Endothelial cell of umbilical vein (primary cell): ENCODE data around the gene ATP6V1G2. TPM values are rescaled to one million over a fixed set of nuclear protein-coding genes. Genes with fewer than 3 reads are reported as not detected.
A peak's percentile ranks its signal among the peaks of the same experiment; 100 is the strongest.

Source experiments
- BruUV-seq: library from RNA; stranded (reverse); fragments of 400-500 nt; replicated peaks from 2 replicates; lab custom pipeline; 2021; lab: Mats Ljungman, UMichigan
- CTCF ChIA-PET: fragments of 300-600, 350-600 bp; sonication (Branson Sonifier 250); formaldehyde crosslinking; loops from one replicate; lab custom pipeline; 2021; ENCODE audit warnings: antibody characterized with exemption, inconsistent platforms; lab: Charles Lee
- POLR2A ChIA-PET: fragments of 300-600, 350-600 bp; sonication (Branson Sonifier 250); formaldehyde crosslinking; loops from one replicate; lab custom pipeline; 2021; ENCODE audit warnings: antibody characterized with exemption, inconsistent platforms; lab: Charles Lee
- DNase-seq: peaks from one replicate; pipeline ENCODE4 v3.0.0-alpha.2; 2011; ENCODE audit warnings: low read depth, low spot score
- FAIRE-seq: peaks from 2 replicates; lab custom pipeline; 2011; peaks lifted over from hg19 to GRCh38; lab: Jason Lieb, UNC
- H2AFZ ChIP-seq: 2 replicates; pipeline ENCODE4 v1.6.0; 2012; ENCODE audit warnings: low read depth, low read length, control low read depth, inconsistent platforms
- H3K27ac ChIP-seq: 2 replicates; pipeline ENCODE4 v1.5.1; 2011; ENCODE audit warnings: low read depth, mild to moderate bottlenecking, control low read depth, low read length, moderate library complexity; ENCODE audit not compliant: insufficient read depth
- H3K27me3 ChIP-seq, 2 experiments: 2 replicates each; pipeline versions ENCODE4 v1.6.0 to v1.6.1; 2011; ENCODE audit warnings: low read length in 2 of 2, mixed read lengths in 1 of 2; ENCODE audit not compliant: control insufficient read depth in 2 of 2, insufficient read depth in 2 of 2
- H3K36me3 ChIP-seq, 2 experiments: 2 replicates in 1 of 2; 3 replicates in 1 of 2; pipeline ENCODE4 v1.5.1; 2011; ENCODE audit warnings: low read length in 2 of 2, mild to moderate bottlenecking in 1 of 2, moderate library complexity in 1 of 2; ENCODE audit not compliant: control insufficient read depth in 2 of 2, insufficient read depth in 2 of 2; ENCODE audit errors: extremely low read depth in 1 of 2
- H3K4me1 ChIP-seq: 3 replicates; pipeline ENCODE4 v1.5.1; 2011; ENCODE audit warnings: mild to moderate bottlenecking, low read length; ENCODE audit not compliant: control insufficient read depth, insufficient read depth; ENCODE audit errors: extremely low read depth
- H3K4me2 ChIP-seq: 2 replicates; pipeline ENCODE4 v1.6.1; 2011; ENCODE audit warnings: low read length, control low read depth, mixed read lengths; ENCODE audit not compliant: insufficient read depth
- H3K4me3 ChIP-seq, 3 experiments: fragments of 200-600 bp in 1 of 3; sonication (generic), shearing (Covaris generic) in 1 of 3; replicated peaks in 1 of 3; 2 replicates each; pipeline ENCODE4 v1.5.1; 2011 to 2016; ENCODE audit warnings: control low read depth in 3 of 3, low read length in 3 of 3, mild to moderate bottlenecking in 2 of 3, inconsistent platforms in 1 of 3, low read depth in 1 of 3, moderate library complexity in 1 of 3; ENCODE audit not compliant: insufficient read depth in 1 of 3
- H3K79me2 ChIP-seq: 2 replicates; pipeline ENCODE4 v1.6.0; 2012; ENCODE audit warnings: low read length, inconsistent platforms; ENCODE audit not compliant: control insufficient read depth, insufficient read depth
- H3K9ac ChIP-seq: replicated peaks from 2 replicates; pipeline ENCODE3; 2011; ENCODE audit warnings: low read length, control low read depth; ENCODE audit not compliant: insufficient read depth; ENCODE audit errors: extremely low read depth
- H3K9me1 ChIP-seq: replicated peaks from 3 replicates; pipeline ENCODE4 v1.6.0; 2011; ENCODE audit warnings: mild to moderate bottlenecking, low read length; ENCODE audit not compliant: control insufficient read depth, insufficient read depth; ENCODE audit errors: extremely low read depth
- H3K9me3 ChIP-seq: replicated peaks from 2 replicates; pipeline ENCODE4 v1.5.1; 2012; ENCODE audit warnings: low read length, inconsistent platforms; ENCODE audit not compliant: control insufficient read depth, insufficient read depth
- H4K20me1 ChIP-seq: replicated peaks from 2 replicates; pipeline ENCODE3; 2011; ENCODE audit warnings: mild to moderate bottlenecking, low read length; ENCODE audit not compliant: control insufficient read depth, insufficient read depth; ENCODE audit errors: extremely low read depth
- EZH2 ChIP-seq: IDR thresholded peaks from 2 replicates; pipeline ENCODE4 v1.6.1; 2012; ENCODE audit warnings: borderline replicate concordance, low read depth, mild to moderate bottlenecking, moderate library complexity, low read length, inconsistent platforms; ENCODE audit not compliant: severe bottlenecking
- FOS ChIP-seq: IDR thresholded peaks from 2 replicates; pipeline ENCODE4 v1.6.1; 2011; ENCODE audit warnings: mild to moderate bottlenecking, low read length, moderate library complexity, borderline replicate concordance; ENCODE audit not compliant: insufficient read depth
- GATA2 ChIP-seq: IDR thresholded peaks from 2 replicates; pipeline ENCODE4 v1.7.0; 2011; ENCODE audit warnings: low read depth, mild to moderate bottlenecking, moderate library complexity, mixed read lengths, low read length; ENCODE audit not compliant: insufficient read length, insufficient read depth
- JUN ChIP-seq: IDR thresholded peaks from 2 replicates; pipeline ENCODE4 v1.6.1; 2011; ENCODE audit warnings: borderline replicate concordance, low read depth; ENCODE audit not compliant: insufficient read length, insufficient read depth
- MYC ChIP-seq: IDR thresholded peaks from one replicate; pipeline ENCODE4 v1.6.1; 2011; ENCODE audit warnings: mild to moderate bottlenecking, low read depth, low read length
- POLR2A ChIP-seq: IDR thresholded peaks from 2 replicates; pipeline ENCODE4 v1.6.1; 2012; ENCODE audit warnings: low read depth, mild to moderate bottlenecking, control low read depth, low read length
- POLR2AphosphoS5 ChIP-seq: IDR thresholded peaks from 2 replicates; pipeline ENCODE4 v1.6.1; 2012; ENCODE audit warnings: low read depth, mild to moderate bottlenecking, control low read depth, low read length, moderate library complexity; ENCODE audit not compliant: insufficient read depth
- dilution Hi-C: fragments of 300-500 bp; cut with MboI; formaldehyde crosslinking; loops from one replicate; pipeline ENCODE4 v1.15.0; 2019; ENCODE audit warnings: low sequenced_read_pairs; ENCODE audit not compliant: extremely low pct_ligation_motif_present
- intact Hi-C: fragments of 100-400 bp; cut with micrococcal nuclease; formaldehyde crosslinking; loops from one replicate; pipeline ENCODE4 v1.10.0; 2022
- polyA plus RNA-seq, 4 experiments: library from polyadenylated mRNA; depleted of rRNA in 3 of 4; stranded (reverse) in 3 of 4; unstranded in 1 of 4; fragments of >200 nt; gene quantifications; 2 replicates each; pipeline versions ENCODE4 v1.2.1 to v1.2.3, GENCODE V29; 2011 to 2012; ENCODE audit warnings: missing spikeins in 1 of 4
- total RNA-seq: library from RNA; stranded (reverse); gene quantifications from 2 replicates; pipeline ENCODE4 v1.2.3, GENCODE V29; 2021
- TF ChIP-seq, protein P1 (sequence below), 2 donors: IDR thresholded peaks; 1 replicate in 1 of 2; 2 replicates in 1 of 2; pipeline ENCODE4 v1.5.1; 2011; ENCODE audit warnings: low read length in 2 of 2, mild to moderate bottlenecking in 2 of 2, moderate library complexity in 2 of 2, control low read depth in 1 of 2, inconsistent platforms in 1 of 2, low read depth in 1 of 2; ENCODE audit not compliant: insufficient read depth in 1 of 2; ENCODE audit errors: extremely low read depth in 1 of 2
- TF ChIP-seq, protein P2 (sequence below): IDR thresholded peaks from 2 replicates; pipeline ENCODE4 v1.6.1; 2011; ENCODE audit not compliant: insufficient read depth, insufficient read length

The ATP6V1G2 gene
- total and polyA plus RNA-seq, 2 donors (not counting 3 experiments of a cell fraction or from before 2014, with no cell fraction given) = 0.70 to 0.84 TPM

DNA sequence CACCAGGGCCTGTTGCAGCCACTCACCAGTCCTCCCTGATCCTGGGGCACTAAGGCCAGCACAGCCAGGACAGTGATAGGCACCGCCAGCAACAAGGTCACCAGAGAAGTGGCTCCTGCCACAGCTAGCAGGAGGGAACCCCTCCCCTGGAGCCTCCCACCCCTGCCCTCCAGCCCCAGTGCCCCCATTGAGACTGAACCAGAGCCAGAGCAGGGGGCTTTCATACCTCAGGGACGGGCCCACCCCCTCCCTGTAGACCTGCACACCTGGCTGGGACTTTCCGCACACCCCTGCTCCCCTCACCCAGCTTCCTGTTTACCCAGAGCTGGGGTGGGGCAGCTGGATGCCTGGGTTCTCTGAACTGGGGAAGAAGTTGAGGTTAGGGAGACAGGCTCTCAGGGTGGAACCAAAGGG, 35.8 kb upstream of the ATP6V1G2 start, which contains the start of gene LTB:
TSS of gene LTB (minus strand) at position 195 of the 414 bp plus-strand sequence. CDS start at position 188, 7 bp downstream.
- Histone ChIP-seq H3K27ac (peak within 1 kb of the TSS; percentile 55), H3K79me2 (peaks cover 10% of the 10 kb centered on the region), H4K20me1 (no peaks in the 10 kb centered on the region), H3K36me3 (no peaks in the 10 kb centered on the region), H2AFZ (peak within 1 kb of the TSS; percentile 40), H3K4me3 (peak within 1 kb of the TSS; percentile 56 to 71 (median 70)), H3K27me3 (no peaks in the 10 kb centered on the region), H3K4me1 (peaks cover 16% of the 10 kb centered on the region), H3K9ac (peak within 1 kb of the TSS; percentile 71), H3K9me3 (no peaks in the 10 kb centered on the region), H3K9me1 (no peaks in the 10 kb centered on the region), H3K4me2 (peak within 1 kb of the TSS; percentile 78)
- POLR2A ChIA-PET = no interaction called here
- TF ChIP-seq FOS = no peak
- TF ChIP-seq, protein P1, sequence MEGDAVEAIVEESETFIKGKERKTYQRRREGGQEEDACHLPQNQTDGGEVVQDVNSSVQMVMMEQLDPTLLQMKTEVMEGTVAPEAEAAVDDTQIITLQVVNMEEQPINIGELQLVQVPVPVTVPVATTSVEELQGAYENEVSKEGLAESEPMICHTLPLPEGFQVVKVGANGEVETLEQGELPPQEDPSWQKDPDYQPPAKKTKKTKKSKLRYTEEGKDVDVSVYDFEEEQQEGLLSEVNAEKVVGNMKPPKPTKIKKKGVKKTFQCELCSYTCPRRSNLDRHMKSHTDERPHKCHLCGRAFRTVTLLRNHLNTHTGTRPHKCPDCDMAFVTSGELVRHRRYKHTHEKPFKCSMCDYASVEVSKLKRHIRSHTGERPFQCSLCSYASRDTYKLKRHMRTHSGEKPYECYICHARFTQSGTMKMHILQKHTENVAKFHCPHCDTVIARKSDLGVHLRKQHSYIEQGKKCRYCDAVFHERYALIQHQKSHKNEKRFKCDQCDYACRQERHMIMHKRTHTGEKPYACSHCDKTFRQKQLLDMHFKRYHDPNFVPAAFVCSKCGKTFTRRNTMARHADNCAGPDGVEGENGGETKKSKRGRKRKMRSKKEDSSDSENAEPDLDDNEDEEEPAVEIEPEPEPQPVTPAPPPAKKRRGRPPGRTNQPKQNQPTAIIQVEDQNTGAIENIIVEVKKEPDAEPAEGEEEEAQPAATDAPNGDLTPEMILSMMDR (IDR thresholded peaks at IDR 0.05; ENCODE audit: extremely low read depth in 1 of 2, insufficient read depth in 1 of 2, low read depth in 1 of 2, low read length in 2 of 2) = no peak
- TF ChIP-seq POLR2AphosphoS5 = no peak
- no peak for TF ChIP-seq POLR2A
- no peak for TF ChIP-seq EZH2
- no peak for TF ChIP-seq MYC
- TF ChIP-seq, protein P2, sequence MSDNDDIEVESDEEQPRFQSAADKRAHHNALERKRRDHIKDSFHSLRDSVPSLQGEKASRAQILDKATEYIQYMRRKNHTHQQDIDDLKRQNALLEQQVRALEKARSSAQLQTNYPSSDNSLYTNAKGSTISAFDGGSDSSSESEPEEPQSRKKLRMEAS = no peak
- no peak for TF ChIP-seq GATA2
- no peak for TF ChIP-seq JUN
- CTCF ChIA-PET = interaction anchor here (17.0 to 32.6 kb wide), 2 partner anchors 13 to 26 kb away, joined by 286 to 1517 read pairs; partner anchors contain the start of genes ATP6V1G2, DDX39B, NCR3 and NFKBIL1
- BruUV-seq = no TSS peak
- FAIRE-seq = no peak
- no peak for DNase-seq
- intact Hi-C loops (no loop called here), dilution Hi-C loops (no loop called here)
